Aorta (tissue), 5 donors: ENCODE measurements around the gene TENM4. TPM values are rescaled to one million over a fixed set of nuclear protein-coding genes. Genes with fewer than 3 reads are reported as not detected.
"Not testable (repeated sequence)": the region's sequence is repeated elsewhere in the genome, so short reads cannot be mapped to it uniquely, and the experiment has no call there.

Source experiments
- ATAC-seq: fragments of 200-7000 bp; cut with Tn5 transposase; one replicate; pipeline ENCODE4 v1.9.1; 2022; ENCODE audit warnings: moderate library complexity; ENCODE audit not compliant: low FRiP score
- DNase-seq, 2 donors: peaks; one replicate each; pipeline ENCODE4 v3.0.0-alpha.2; 2020
- H3K27ac ChIP-seq, 2 donors: one replicate each; pipeline ENCODE4 v1.5.1; 2013; ENCODE audit warnings: low read length in 2 of 2, mild to moderate bottlenecking in 2 of 2, moderate library complexity in 2 of 2, control low read depth in 1 of 2, inconsistent platforms in 1 of 2, low read depth in 1 of 2
- H3K27me3 ChIP-seq, 2 donors: one replicate each; pipeline ENCODE4 v1.6.1; 2013; ENCODE audit warnings: control low read depth in 1 of 2, low read length in 1 of 2, mild to moderate bottlenecking in 1 of 2, moderate library complexity in 1 of 2; ENCODE audit not compliant: insufficient read depth in 2 of 2, control insufficient read depth in 1 of 2
- H3K36me3 ChIP-seq, 2 donors: one replicate each; pipeline ENCODE4 v1.6.1; 2013; ENCODE audit warnings: control low read depth in 1 of 2, low read length in 1 of 2, mild to moderate bottlenecking in 1 of 2; ENCODE audit not compliant: insufficient read depth in 2 of 2, control insufficient read depth in 1 of 2
- H3K4me1 ChIP-seq, 2 donors: one replicate each; pipeline ENCODE4 v1.6.1; 2013; ENCODE audit warnings: low read length in 2 of 2, control low read depth in 1 of 2, mild to moderate bottlenecking in 1 of 2, moderate library complexity in 1 of 2; ENCODE audit not compliant: insufficient read depth in 2 of 2, control insufficient read depth in 1 of 2
- H3K4me3 ChIP-seq, 2 donors: one replicate each; pipeline ENCODE4 v1.5.1; 2013; ENCODE audit warnings: low read length in 2 of 2, control low read depth in 1 of 2, mild to moderate bottlenecking in 1 of 2
- H3K9me3 ChIP-seq: one replicate; pipeline ENCODE4 v1.6.1; 2013; ENCODE audit warnings: mild to moderate bottlenecking, low read length; ENCODE audit not compliant: control insufficient read depth
- WGBS, 2 donors: extraction: QIAGEN DNeasy Blood & Tissue Kit; methylation state at CpG; one replicate each; pipeline ENCODE4 v1.1.7; 2013; 5-methylcytosine and 5-hydroxymethylcytosine counted together
- intact Hi-C, 2 donors: fragments of 100-400 bp; cut with DNase I; formaldehyde crosslinking; loops; one replicate each; pipeline versions ENCODE4 v1.14.2 to v1.15.0; 2022
- polyA plus RNA-seq, 2 donors: library from polyadenylated mRNA; stranded (reverse); fragments of 200-250 nt; gene quantifications; one replicate each; pipeline ENCODE4 v1.2.3, GENCODE V29; 2013
- total RNA-seq, 2 donors: library from RNA; stranded (reverse); fragmentation: NEBNext Ultra II Directional; extraction: Animal tissue kit (Norgen Biotek cat#: 25700); gene quantifications; one replicate each; pipeline ENCODE4 v1.2.1, GENCODE V29; 2021
- donor health status: healthy with polysubstance abuse.
- donor health status: Bipolar disorder and iron deficiency.
- donor health status: DM: no; HTN: no; CAD: no.
- donor health status: DM: no; HTN: no; CAD: no.
- donor health status: DM: yes; HTN: yes; CAD: no.

TENM4 gene
- total and polyA plus RNA-seq, 4 donors = 0.20 to 9.1 (median 2.5) TPM

GRCh38 chr11:79191716-79192115 lies 249.1 kb downstream of the TENM4 start:
- ATAC-seq, H3K36me3 ChIP-seq, H3K27me3 ChIP-seq, H3K4me3 ChIP-seq, H3K27ac ChIP-seq, intact Hi-C loops, H3K9me3 ChIP-seq, H3K4me1 ChIP-seq, DNase-seq: not testable (repeated sequence)
- WGBS, 2 donors = 94 to 95% methylated on average over 25 to 29 of the region's 29 CpGs

DNA sequence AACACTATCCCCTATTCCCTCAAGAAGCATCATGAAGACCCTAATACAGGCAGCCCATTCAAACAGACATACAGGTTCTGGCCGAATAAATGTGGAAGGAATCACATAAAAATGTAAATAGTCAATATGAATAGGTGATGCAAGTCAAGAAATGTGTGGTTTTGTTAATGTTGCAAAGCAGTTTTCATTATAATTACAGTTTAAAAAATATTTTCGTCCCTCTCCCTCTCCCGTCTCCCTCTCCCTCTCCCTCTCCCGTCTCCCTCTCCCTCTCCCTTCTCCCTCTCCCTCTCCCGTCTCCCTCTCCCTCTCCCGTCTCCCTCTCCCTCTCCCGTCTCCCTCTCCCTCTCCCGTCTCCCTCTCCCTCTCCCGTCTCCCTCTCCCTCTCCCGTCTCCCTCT lies 250.3 kb downstream of the TENM4 start:
- H3K36me3 ChIP-seq, H3K27me3 ChIP-seq, intact Hi-C loops, H3K27ac ChIP-seq, H3K9me3 ChIP-seq, H3K4me3 ChIP-seq, ATAC-seq, H3K4me1 ChIP-seq, DNase-seq: not testable (repeated sequence)
- 77 to 78% methylated on average over 2 to 4 of the region's 10 CpGs for WGBS, 2 donors

GRCh38 chr11:79189601-79190000 lies 251.2 kb downstream of the TENM4 start:
- H3K4me3 ChIP-seq = no peak overlapping the region
- ATAC-seq (peak; percentile 44), DNase-seq (no peak)
- peaks cover 2 to 5% of the 10 kb centered on the region in 2 donors for H3K4me1 ChIP-seq
- H3K27ac ChIP-seq = no peak overlapping the region
- 11 to 16% methylated on average over 7 of the region's 7 CpGs for WGBS, 2 donors
- intact Hi-C loops = no loop called here
- no peaks in the 10 kb centered on the region for H3K9me3 ChIP-seq
- H3K36me3 ChIP-seq = no peaks in the 10 kb centered on the region
- H3K27me3 ChIP-seq = no peaks in the 10 kb centered on the region

DNA sequence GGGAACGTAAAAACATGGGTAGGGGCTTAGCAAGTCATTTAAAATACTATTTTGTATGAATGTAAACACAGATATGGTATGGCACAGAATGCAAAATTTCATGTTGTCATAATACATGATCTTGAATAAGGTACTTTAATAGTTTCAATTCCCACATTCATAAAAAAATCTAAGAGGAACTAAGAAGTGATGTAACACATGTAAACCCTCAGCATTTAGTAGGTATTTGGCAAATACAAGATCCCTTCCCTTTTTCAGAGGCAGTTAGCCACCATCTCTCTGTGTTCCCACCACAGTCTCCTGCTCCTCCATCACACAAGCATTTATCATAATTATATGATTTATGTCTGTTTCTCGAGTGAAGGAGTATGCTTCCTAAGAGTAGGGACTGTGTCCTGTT lies 251.8 kb downstream of the TENM4 start:
- DNase-seq = no peak
- intact Hi-C loops = no loop called here
- no peak for ATAC-seq
- 65 to 70% methylated on average over 2 of the region's 2 CpGs for WGBS, 2 donors
- Histone ChIP-seq H3K4me3 (no peak overlapping the region), H3K27me3 (no peaks in the 10 kb centered on the region), H3K9me3 (no peaks in the 10 kb centered on the region), H3K4me1 (peaks cover 2 to 5% of the 10 kb centered on the region in 2 donors), H3K27ac (no peak overlapping the region), H3K36me3 (no peaks in the 10 kb centered on the region)

- H3K27me3 ChIP-seq = no peaks in the 10 kb centered on the region
- DNase-seq (no peak), ATAC-seq (no peak)
- H3K4me1 ChIP-seq = peaks cover 2 to 5% of the 10 kb centered on the region in 2 donors
- no peaks in the 10 kb centered on the region for H3K36me3 ChIP-seq
- H3K4me3 ChIP-seq = no peak overlapping the region
- no peaks in the 10 kb centered on the region for H3K9me3 ChIP-seq
- intact Hi-C loops = no loop called here
- H3K27ac ChIP-seq = no peak overlapping the region
- 95 to 97% methylated on average over 3 of the region's 3 CpGs for WGBS, 2 donors
Observed at GRCh38 chr11:79186669-79187068, 254.2 kb downstream of the TENM4 start.

GRCh38 chr11:79185351-79185750 lies 255.5 kb downstream of the TENM4 start:
- ATAC-seq = no peak
- WGBS, 2 donors = 77 to 81% methylated on average over 1 of the region's 1 CpG
- no peak overlapping the region for H3K27ac ChIP-seq

GRCh38 chr11:79184285-79184684 lies 256.5 kb downstream of the TENM4 start:
- H3K27ac ChIP-seq = no peak overlapping the region
- no peak overlapping the region for H3K4me3 ChIP-seq
- intact Hi-C loops = no loop called here
- 92 to 95% methylated on average over 4 of the region's 4 CpGs for WGBS, 2 donors
- ATAC-seq = no peak
- peaks cover 0 to under 1% of the 10 kb centered on the region in 2 donors for H3K4me1 ChIP-seq
- no peak for DNase-seq
- H3K36me3 ChIP-seq = no peaks in the 10 kb centered on the region
- no peaks in the 10 kb centered on the region for H3K27me3 ChIP-seq
- no peaks in the 10 kb centered on the region for H3K9me3 ChIP-seq

More at GRCh38 chr11:79185351-79185750, 255.5 kb downstream of the TENM4 start:
- peaks cover 2 to 5% of the 10 kb centered on the region in 2 donors for H3K4me1 ChIP-seq
- no peak overlapping the region for H3K4me3 ChIP-seq
- no peaks in the 10 kb centered on the region for H3K36me3 ChIP-seq
- intact Hi-C loops = no loop called here
- H3K9me3 ChIP-seq = no peaks in the 10 kb centered on the region
- no peaks in the 10 kb centered on the region for H3K27me3 ChIP-seq
- DNase-seq = no peak

DNA sequence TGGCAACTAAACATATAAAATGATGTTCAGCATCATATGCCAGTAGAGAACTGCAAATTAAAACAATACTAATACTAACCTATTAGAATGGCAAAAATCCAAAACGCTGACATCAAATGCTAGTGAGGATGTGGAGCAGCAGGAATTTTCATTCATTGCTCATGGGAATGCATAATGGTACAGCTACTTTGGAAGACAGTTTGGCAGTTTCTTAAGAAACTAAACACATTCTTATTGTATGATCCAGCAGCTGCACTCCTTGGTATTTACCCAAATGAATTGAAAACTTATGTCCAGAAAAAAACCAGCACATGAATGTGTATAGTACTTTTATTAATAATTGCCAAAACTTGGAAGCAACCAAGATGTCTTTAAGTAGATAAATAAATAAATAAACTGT lies 258.0 kb downstream of the TENM4 start:
- H3K4me3 ChIP-seq = no peak overlapping the region
- no peaks in the 10 kb centered on the region for H3K9me3 ChIP-seq
- no peaks in the 10 kb centered on the region for H3K27me3 ChIP-seq
- WGBS, 2 donors = 67 to 74% methylated on average over 1 of the region's 1 CpG
- intact Hi-C loops = no loop called here
- no peak overlapping the region for H3K27ac ChIP-seq
- no peak for DNase-seq
- H3K4me1 ChIP-seq = no peaks in the 10 kb centered on the region
- no peak for ATAC-seq
- H3K36me3 ChIP-seq = no peaks in the 10 kb centered on the region

GRCh38 chr11:79179087-79179486 lies 261.7 kb downstream of the TENM4 start:
- no peaks in the 10 kb centered on the region for H3K4me1 ChIP-seq
- no peaks in the 10 kb centered on the region for H3K9me3 ChIP-seq
- no peak overlapping the region for H3K27ac ChIP-seq
- intact Hi-C loops = loop anchor here in 1 of 2 donors (10.0 kb wide), 2 partner anchors 66 to 236 kb away; no protein-coding TSS in a partner anchor
- no peaks in the 10 kb centered on the region for H3K27me3 ChIP-seq
- no peaks in the 10 kb centered on the region for H3K36me3 ChIP-seq
- ATAC-seq (no peak), DNase-seq (no peak)
- no peak overlapping the region for H3K4me3 ChIP-seq
- WGBS, 2 donors = 37% methylated on average over 3 of the region's 3 CpGs
